ENCODE results near the gene MFAP5. TPM values are rescaled to one million over a fixed set of nuclear protein-coding genes. Genes with fewer than 3 reads are reported as not detected.

Gene MFAP5
- polyA plus RNA-seq, 12 donors, result 111 to 209 (median 169) TPM; not detected in 1

GRCh38 chr12:8680533-8680932 is 17.9 kb upstream of the MFAP5 start:
- no peak for DNase-seq

- no peak for DNase-seq
Observed at GRCh38 chr12:8678661-8679111, 16.1 kb upstream of the MFAP5 start.

- DNase-seq, result no peak
Observed at GRCh38 chr12:8677362-8677761, 14.7 kb upstream of the MFAP5 start.

GRCh38 chr12:8676651-8677050 is 14.0 kb upstream of the MFAP5 start:
- no peak for DNase-seq

GRCh38 chr12:8675591-8676036 is 13.0 kb upstream of the MFAP5 start:
- DNase-seq, result no peak

- no peak for DNase-seq
Observed at GRCh38 chr12:8672381-8672780, 9.8 kb upstream of the MFAP5 start.

GRCh38 chr12:8668441-8668840 is 5.8 kb upstream of the MFAP5 start:
- no peak for DNase-seq

GRCh38 chr12:8667270-8667669 is 4.6 kb upstream of the MFAP5 start:
- no peak for DNase-seq

GRCh38 chr12:8665759-8666158 is 3.1 kb upstream of the MFAP5 start:
- peak; percentile 67 for DNase-seq

- peak; percentile 94 for DNase-seq
Observed at GRCh38 chr12:8664228-8664913, 1.7 kb upstream of the MFAP5 start.

GRCh38 chr12:8661751-8662150 is 875 bp downstream of the MFAP5 start:
- DNase-seq, result no peak

GRCh38 chr12:8661016-8661415 is 1.6 kb downstream of the MFAP5 start:
- no peak for DNase-seq

GRCh38 chr12:8658346-8658745 is 4.3 kb downstream of the MFAP5 start:
- DNase-seq, result no peak

GRCh38 chr12:8655421-8655820 is 7.2 kb downstream of the MFAP5 start:
- DNase-seq, result no peak

- DNase-seq, result no peak
Observed at GRCh38 chr12:8648576-8649205, 13.9 kb downstream of the MFAP5 start.

- DNase-seq, result no peak
Observed at GRCh38 chr12:8647968-8648367, 14.7 kb downstream of the MFAP5 start.

GRCh38 chr12:8644345-8645248 is 18.0 kb downstream of the MFAP5 start:
- no peak for DNase-seq

GRCh38 chr12:8642775-8643174 is 19.9 kb downstream of the MFAP5 start:
- no peak for DNase-seq

- DNase-seq, result no peak
Observed at GRCh38 chr12:8639936-8640335, 22.7 kb downstream of the MFAP5 start.

GRCh38 chr12:8638951-8639350 is 23.7 kb downstream of the MFAP5 start:
- no peak for DNase-seq

- no peak for DNase-seq
Observed at GRCh38 chr12:8637666-8638065, 25.0 kb downstream of the MFAP5 start.

GRCh38 chr12:8637244-8637643 is 25.4 kb downstream of the MFAP5 start:
- no peak for DNase-seq

- DNase-seq, result no peak
Observed at GRCh38 chr12:8636581-8636980, 26.0 kb downstream of the MFAP5 start.
